Esophagus muscularis mucosa (tissue), 4 donors: ENCODE measurements around the gene IGSF8.

ENCODE experiments used
- EP300 ChIP-seq: sonication (generic); formaldehyde crosslinking; IDR thresholded peaks from one replicate; pipeline ENCODE4 v1.6.1; 2017; ENCODE audit warnings: antibody characterized with exemption
- POLR2AphosphoS5 ChIP-seq, 2 donors: sonication (generic); formaldehyde crosslinking; IDR thresholded peaks; one replicate each; pipeline ENCODE4 v1.6.1; 2017; ENCODE audit warnings: antibody characterized with exemption in 2 of 2
- TF ChIP-seq, protein P1 (sequence below), 3 experiments: fragments of 200-600 bp in 2 of 3; fragments of 450-650 bp in 1 of 3; sonication (generic) in 2 of 3; IDR thresholded peaks; one replicate each; pipeline ENCODE4 v1.5.1; 2017 to 2019; ENCODE audit warnings: antibody characterized with exemption in 3 of 3, mild to moderate bottlenecking in 2 of 3, moderate library complexity in 1 of 3

DNA sequence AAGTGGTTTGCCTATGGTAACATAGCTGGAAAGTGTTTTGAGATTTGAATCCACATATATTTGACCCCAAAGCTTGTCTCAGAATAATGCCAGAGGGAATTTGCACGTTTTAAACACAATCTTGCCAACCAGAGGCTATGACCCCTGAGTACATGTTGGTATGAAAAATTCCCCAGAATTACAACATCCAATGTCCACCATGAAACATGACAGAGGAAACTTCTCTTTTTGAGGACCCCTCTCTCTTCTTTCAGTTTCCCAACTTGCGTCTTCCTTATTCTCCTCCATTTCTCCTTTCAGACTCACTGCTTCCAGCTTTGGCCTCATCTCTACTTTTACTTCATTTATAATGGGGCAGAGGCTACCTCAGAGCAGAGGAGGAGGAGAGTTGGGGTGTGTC is 22.6 kb downstream of the IGSF8 start:
- no peak for TF ChIP-seq POLR2AphosphoS5 (IDR thresholded peaks at IDR 0.05)
- TF ChIP-seq, protein P1, sequence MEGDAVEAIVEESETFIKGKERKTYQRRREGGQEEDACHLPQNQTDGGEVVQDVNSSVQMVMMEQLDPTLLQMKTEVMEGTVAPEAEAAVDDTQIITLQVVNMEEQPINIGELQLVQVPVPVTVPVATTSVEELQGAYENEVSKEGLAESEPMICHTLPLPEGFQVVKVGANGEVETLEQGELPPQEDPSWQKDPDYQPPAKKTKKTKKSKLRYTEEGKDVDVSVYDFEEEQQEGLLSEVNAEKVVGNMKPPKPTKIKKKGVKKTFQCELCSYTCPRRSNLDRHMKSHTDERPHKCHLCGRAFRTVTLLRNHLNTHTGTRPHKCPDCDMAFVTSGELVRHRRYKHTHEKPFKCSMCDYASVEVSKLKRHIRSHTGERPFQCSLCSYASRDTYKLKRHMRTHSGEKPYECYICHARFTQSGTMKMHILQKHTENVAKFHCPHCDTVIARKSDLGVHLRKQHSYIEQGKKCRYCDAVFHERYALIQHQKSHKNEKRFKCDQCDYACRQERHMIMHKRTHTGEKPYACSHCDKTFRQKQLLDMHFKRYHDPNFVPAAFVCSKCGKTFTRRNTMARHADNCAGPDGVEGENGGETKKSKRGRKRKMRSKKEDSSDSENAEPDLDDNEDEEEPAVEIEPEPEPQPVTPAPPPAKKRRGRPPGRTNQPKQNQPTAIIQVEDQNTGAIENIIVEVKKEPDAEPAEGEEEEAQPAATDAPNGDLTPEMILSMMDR (IDR thresholded peaks at IDR 0.05), result no peak
- TF ChIP-seq EP300, result no peak
